ENCODE results near the gene BLOC1S1. TPM values are rescaled to one million over a fixed set of nuclear protein-coding genes. Genes with fewer than 3 reads are reported as not detected.

The BLOC1S1 gene
- total RNA-seq, 2 donors from 2014 or later: 54.8 to 85.8 TPM

DNA sequence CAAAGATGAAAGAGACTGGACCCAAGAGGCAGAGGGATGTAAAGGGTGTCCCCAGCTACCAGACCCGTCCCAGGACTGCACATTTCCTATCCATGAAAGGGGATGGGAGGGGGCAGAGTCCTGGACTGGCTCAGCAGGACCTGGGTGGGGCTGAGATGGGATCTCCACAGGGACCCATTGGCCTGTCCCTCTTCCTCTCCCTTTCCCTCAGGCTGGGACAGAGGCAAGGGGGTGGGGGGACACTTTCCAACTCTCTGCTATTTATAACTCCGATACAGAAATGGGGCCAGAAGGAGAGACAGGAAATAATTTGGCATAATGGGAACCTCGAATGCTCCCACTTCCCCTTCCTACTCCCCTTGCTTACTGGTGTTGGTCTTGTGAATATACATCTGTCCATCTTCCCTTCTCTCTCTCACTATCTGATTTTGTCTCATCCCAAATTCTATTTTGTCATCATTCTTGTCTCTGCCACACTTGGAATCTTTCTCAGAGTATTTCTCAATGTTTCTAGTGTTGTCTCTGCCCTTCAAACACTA lies 7.1 kb upstream of the BLOC1S1 start:
- Mint-ChIP-seq H3K27me3 (peaks cover 26 to 40% of the 10 kb centered on the region in 2 donors), H3K4me3 (peak overlapping the region; percentile 80), H3K4me1 (ENCODE audit: low read depth in 2 of 2) (peaks cover 19 to 22% of the 10 kb centered on the region in 2 donors), H3K27ac (peak overlapping the region in 1 of 2 donors; percentile 9), H3K9me3 (no peaks in the 10 kb centered on the region), H3K36me3 (no peaks in the 10 kb centered on the region)
- DNase-seq (ENCODE audit: low spot score): no peak
- no peak for ATAC-seq

DNA sequence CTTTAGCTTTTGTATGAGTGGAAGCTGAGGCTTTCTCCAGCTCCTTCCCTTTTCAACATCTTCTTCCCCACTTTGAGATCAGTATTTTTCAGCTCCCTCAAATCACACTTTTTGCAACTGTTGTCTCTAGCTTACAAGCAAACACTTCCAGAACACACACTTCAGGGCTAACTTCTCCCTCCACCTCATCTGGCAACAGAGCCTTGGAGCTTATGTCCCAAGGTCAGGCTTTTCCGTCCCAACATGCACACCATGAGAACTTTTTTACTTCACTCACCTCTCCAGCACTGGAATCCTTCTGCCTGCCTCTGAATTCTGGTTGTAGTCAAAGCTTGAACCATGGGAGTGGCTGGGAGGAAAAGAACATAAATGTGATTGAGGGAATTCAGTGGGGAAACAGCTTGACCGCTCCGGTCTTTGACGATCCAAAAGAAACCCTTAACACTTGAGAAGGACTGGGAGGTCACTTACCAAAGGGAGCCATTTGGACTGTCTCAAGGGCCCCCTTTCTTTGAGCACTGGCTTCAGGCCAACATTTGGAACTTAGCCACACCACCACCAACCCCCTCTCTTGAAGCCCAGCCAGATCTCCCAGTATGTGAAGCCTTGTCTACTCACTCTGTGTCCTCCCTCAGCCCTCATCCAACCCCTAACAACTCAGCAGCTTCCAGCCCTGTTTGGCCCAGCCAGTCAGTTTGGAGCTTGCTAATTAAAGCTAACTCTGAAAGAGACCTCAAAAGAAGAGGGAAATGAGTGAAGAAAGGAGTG lies 3.9 kb upstream of the BLOC1S1 start:
- peaks cover 29% of the 10 kb centered on the region in 2 donors for H3K4me1 Mint-ChIP-seq (ENCODE audit: low read depth in 2 of 2)
- ATAC-seq (no peak), DNase-seq (ENCODE audit: low spot score) (no peak)
- H3K4me3 Mint-ChIP-seq: no peak overlapping the region
- no peaks in the 10 kb centered on the region for H3K9me3 Mint-ChIP-seq
- no peaks in the 10 kb centered on the region for H3K36me3 Mint-ChIP-seq
- H3K27ac Mint-ChIP-seq: no peak overlapping the region
- H3K27me3 Mint-ChIP-seq: peaks cover 22 to 36% of the 10 kb centered on the region in 2 donors

DNA sequence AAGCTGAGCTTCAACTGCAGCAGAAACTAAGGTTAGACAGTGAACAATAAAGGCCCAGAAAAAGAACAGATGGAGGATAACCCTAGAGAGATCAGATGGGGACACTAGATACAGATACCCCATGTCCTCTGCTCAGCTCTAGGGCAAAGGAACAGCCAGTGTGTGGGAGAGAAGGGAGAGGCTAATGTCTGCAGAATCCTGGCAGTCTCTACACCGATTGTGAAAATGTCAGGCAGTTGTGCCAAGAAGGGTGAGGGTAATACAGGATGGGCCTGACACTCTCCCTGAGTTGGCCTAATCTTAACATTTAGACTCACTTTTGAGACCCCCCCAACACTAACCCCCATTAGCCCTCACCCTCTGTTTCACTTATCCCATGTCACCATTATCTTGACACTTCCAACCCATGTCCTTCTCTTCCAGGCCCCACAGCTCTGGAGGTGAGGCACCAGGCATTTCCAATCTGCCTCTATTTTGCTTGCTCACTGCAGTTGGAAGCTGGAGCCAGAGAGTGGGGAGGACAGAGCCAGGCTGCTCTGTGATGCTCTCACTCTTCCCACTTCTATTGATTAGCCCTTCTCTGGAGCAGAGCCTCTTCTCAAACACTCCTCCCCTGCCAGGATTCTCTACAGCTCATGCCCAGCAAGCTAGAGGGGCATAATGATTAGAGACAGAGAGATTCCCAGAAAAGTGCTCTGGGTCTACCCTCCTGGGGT lies 3.0 kb upstream of the BLOC1S1 start:
- DNase-seq (ENCODE audit: low spot score): no peak
- Mint-ChIP-seq H3K27ac (no peak overlapping the region), H3K4me3 (no peak overlapping the region), H3K27me3 (peaks cover 20 to 32% of the 10 kb centered on the region in 2 donors), H3K36me3 (no peaks in the 10 kb centered on the region), H3K9me3 (no peaks in the 10 kb centered on the region), H3K4me1 (ENCODE audit: low read depth in 2 of 2) (peaks cover 25 to 33% of the 10 kb centered on the region in 2 donors)
- no peak for ATAC-seq

DNA sequence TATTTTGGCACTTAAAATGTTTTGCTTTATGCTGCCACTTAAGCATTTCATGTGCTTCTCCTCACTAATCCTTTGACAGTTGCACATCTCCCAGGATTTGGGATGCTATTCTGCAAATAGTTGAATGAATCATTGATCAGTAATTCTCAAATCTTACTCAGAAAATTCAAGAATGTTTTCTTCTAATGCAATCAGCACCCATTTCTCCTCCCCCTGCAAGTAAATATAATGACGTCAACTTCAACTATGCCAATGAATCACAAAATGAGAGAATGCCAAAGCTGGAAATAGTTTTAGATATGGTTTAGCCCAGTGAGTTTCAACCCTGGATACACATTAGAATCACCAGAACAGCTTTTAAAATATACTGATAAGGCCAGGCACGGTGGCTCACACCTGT lies 2.1 kb upstream of the BLOC1S1 start:
- H3K4me3 Mint-ChIP-seq: no peak overlapping the region
- peaks cover 12 to 23% of the 10 kb centered on the region in 2 donors for H3K27me3 Mint-ChIP-seq
- ATAC-seq: no peak
- H3K36me3 Mint-ChIP-seq: no peaks in the 10 kb centered on the region
- H3K9me3 Mint-ChIP-seq: no peaks in the 10 kb centered on the region
- H3K27ac Mint-ChIP-seq: no peak overlapping the region
- H3K4me1 Mint-ChIP-seq (ENCODE audit: low read depth in 2 of 2): peaks cover 21 to 33% of the 10 kb centered on the region in 2 donors
- DNase-seq (ENCODE audit: low spot score): no peak

DNA sequence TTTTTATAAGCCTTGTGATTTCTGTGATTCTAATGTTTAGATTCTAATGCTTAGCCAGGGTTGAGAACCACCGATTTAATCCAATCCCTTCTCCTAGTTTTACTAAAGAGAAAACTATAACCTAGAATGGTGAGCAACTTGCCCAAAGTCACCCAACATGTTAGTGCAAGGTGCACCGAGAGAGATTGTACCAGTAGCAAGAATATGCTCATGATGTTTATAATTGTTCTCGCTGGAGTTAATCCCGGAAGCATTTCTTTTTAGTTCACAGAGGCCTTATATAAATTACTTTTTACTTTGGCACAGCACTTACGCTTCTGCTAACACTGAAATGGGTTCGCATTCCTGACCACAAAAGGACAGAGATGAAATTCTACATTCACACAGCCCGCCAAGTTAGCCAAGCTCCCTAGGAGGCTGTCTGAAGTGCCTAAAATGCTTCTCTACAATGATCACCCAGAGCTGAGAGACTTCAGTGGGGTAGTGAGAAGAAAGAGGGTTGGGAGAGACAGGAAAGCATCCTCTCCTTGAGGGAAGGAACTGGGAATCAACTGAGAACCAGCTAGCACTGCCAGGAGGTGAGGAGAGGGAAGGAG lies 579 bp upstream of the BLOC1S1 start:
- no peak for DNase-seq (ENCODE audit: low spot score)
- Mint-ChIP-seq H3K9me3 (no peaks in the 10 kb centered on the region), H3K27ac (peak overlapping the region; percentile 93 to 97), H3K36me3 (no peaks in the 10 kb centered on the region), H3K27me3 (peaks cover 2 to 9% of the 10 kb centered on the region in 2 donors), H3K4me3 (peak overlapping the region; percentile 86), H3K4me1 (ENCODE audit: low read depth in 2 of 2) (peaks cover 15 to 32% of the 10 kb centered on the region in 2 donors)
- no peak for ATAC-seq

DNA sequence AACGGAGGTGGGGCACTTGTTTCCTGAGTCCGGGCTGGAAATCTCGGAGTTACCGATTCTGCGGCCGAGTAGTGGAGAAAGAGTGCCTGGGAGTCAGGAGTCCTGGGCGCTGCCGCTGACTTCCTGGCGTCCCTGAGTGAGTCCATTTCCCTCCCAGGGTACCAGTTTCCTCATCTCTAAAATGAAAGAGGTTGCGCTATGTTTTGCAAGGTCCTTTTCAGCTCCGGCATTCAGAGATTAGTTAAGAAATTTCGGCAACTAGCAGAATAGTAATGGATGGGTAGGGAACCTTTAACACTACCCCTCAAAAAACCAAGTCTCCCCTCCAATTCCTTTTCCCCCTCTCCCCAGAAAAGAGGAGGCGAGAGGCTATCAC lies 724 bp downstream of the BLOC1S1 start:
- Mint-ChIP-seq H3K36me3 (no peaks in the 10 kb centered on the region), H3K27ac (peak overlapping the region; percentile 93 to 97), H3K27me3 (peaks cover 2 to 8% of the 10 kb centered on the region in 2 donors), H3K4me3 (peak overlapping the region; percentile 86), H3K4me1 (ENCODE audit: low read depth in 2 of 2) (peaks cover 15 to 41% of the 10 kb centered on the region in 2 donors), H3K9me3 (no peaks in the 10 kb centered on the region)
- ATAC-seq (no peak), DNase-seq (ENCODE audit: low spot score) (no peak)

DNA sequence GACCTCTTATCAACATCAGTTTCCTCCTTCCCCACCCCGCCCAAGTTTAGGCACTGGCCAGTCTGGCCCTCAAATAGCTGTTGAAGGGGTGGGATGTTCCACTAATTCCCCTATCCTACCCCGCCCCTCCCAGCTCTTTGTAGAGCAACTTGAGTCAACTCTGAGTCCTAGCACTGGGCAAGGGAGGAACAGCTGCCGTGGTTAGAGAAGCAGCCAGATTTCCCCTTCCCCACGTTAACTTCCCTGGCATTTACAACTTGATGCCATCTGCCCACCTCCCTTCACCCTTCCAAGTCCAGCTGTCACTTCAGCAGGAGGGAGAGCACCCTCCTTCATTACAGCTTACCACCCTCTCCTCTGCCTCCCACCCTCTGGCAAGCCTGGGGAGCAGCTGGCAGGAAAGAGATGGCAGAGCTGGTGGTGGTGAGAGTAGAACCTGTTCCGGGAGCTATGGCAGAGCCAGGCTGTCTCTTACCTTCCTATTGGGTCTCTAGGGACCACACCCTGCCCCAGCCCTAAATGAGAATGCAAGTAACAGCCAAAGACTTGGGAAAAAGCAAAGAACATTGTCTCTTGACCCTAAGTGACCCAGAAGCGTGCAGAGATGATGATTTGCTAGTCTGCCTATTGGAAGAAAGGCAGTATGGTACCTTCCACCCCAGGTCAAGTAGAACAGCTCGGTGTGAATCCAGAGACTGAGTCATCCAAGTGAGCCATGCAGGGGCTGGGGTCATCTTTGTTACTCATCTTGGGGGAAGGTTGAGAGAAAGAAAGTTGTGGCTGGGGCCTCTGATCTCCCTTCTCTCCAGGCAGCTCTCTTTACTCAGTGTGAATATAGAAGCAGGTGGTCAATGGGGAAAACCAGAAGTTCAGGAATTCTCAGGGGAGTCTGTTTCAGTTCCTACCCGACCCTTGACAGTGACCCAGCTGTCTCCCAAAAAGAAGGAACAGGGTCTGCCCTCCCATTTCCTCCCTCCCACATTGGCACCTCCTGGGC lies 1.5 kb downstream of the BLOC1S1 start:
- H3K36me3 Mint-ChIP-seq: no peaks in the 10 kb centered on the region
- no peaks in the 10 kb centered on the region for H3K9me3 Mint-ChIP-seq
- peaks cover 15 to 46% of the 10 kb centered on the region in 2 donors for H3K4me1 Mint-ChIP-seq (ENCODE audit: low read depth in 2 of 2)
- peak overlapping the region; percentile 86 for H3K4me3 Mint-ChIP-seq
- H3K27me3 Mint-ChIP-seq: peaks cover 0 to under 1% of the 10 kb centered on the region in 2 donors
- DNase-seq (ENCODE audit: low spot score): no peak
- peak in 1 of 2 donors; percentile 25 for ATAC-seq
- H3K27ac Mint-ChIP-seq: peak overlapping the region; percentile 93 to 97

DNA sequence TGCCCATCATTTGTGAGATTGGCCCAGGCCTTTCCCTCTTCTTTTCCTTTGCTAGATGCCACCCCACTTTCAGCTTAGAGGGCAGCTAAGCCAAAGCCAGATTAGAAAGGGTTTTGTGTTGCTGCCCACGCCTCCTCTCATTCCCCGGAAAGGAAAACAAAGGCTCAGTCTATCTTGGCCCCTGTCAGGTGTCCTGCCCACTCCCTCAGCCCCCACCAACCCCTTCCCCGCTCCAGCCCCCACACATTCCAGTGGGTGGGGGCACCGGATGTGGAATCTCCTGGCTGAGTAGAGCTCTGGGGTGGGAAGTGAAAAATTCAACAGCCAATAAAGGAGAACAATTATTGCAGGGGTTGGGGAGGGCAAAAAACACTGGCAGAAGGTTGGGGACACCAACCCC lies 2.2 kb downstream of the BLOC1S1 start:
- Mint-ChIP-seq H3K4me3 (peak overlapping the region; percentile 86), H3K36me3 (no peaks in the 10 kb centered on the region), H3K27me3 (no peaks in the 10 kb centered on the region), H3K27ac (peak overlapping the region; percentile 10 to 97), H3K4me1 (ENCODE audit: low read depth in 2 of 2) (peaks cover 15 to 46% of the 10 kb centered on the region in 2 donors), H3K9me3 (no peaks in the 10 kb centered on the region)
- no peak for DNase-seq (ENCODE audit: low spot score)
- no peak for ATAC-seq

DNA sequence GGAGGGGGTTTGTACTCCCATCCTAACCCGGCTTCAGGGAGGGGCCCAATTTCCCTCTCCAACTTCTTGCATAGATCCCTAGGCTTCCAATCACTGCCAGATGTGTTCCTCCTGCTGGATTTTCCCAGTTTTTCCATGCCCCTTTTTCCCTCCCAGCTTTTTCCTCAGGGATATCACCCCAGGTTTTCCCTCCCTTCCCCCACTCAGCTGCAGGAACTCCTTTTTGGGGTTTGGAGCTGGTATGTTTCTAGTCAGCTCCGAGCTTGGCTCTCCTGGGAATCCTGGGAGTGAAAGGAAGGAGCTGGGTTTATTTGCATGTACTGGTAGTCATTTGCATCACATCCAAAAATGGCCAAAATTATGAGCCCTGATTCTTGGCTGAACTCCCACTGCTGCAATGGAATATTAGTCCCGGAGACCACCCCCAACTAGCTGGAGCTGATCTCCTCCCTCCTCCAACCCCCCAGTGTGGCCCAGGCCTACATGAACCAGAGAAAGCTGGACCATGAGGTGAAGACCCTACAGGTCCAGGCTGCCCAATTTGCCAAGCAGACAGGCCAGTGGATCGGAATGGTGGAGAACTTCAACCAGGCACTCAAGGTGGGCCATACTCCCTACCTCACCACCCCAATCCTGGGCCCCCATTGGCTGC lies 2.9 kb downstream of the BLOC1S1 start:
- Mint-ChIP-seq H3K4me1 (ENCODE audit: low read depth in 2 of 2) (peaks cover 15 to 46% of the 10 kb centered on the region in 2 donors), H3K27me3 (no peaks in the 10 kb centered on the region), H3K27ac (peak overlapping the region; percentile 10 to 97), H3K9me3 (no peaks in the 10 kb centered on the region), H3K4me3 (no peak overlapping the region), H3K36me3 (no peaks in the 10 kb centered on the region)
- no peak for ATAC-seq
- DNase-seq (ENCODE audit: low spot score): no peak

DNA sequence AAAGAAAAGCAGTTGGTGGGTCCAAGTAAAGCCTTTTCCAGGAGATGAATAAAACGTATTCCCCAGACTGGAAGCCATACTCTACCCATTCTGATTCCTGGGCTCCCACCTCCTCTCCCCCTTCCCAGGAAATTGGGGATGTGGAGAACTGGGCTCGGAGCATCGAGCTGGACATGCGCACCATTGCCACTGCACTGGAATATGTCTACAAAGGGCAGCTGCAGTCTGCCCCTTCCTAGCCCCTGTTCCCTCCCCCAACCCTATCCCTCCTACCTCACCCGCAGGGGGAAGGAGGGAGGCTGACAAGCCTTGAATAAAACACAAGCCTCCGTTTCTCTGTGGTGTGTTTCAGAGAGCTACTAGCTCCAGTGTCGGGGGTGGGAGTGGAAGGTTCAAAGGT lies 3.5 kb downstream of the BLOC1S1 start:
- H3K4me1 Mint-ChIP-seq (ENCODE audit: low read depth in 2 of 2): peaks cover 15 to 46% of the 10 kb centered on the region in 2 donors
- H3K27me3 Mint-ChIP-seq: no peaks in the 10 kb centered on the region
- H3K27ac Mint-ChIP-seq: no peak overlapping the region
- DNase-seq (ENCODE audit: low spot score) (no peak), ATAC-seq (no peak)
- H3K9me3 Mint-ChIP-seq: no peaks in the 10 kb centered on the region
- no peaks in the 10 kb centered on the region for H3K36me3 Mint-ChIP-seq
- no peak overlapping the region for H3K4me3 Mint-ChIP-seq

DNA sequence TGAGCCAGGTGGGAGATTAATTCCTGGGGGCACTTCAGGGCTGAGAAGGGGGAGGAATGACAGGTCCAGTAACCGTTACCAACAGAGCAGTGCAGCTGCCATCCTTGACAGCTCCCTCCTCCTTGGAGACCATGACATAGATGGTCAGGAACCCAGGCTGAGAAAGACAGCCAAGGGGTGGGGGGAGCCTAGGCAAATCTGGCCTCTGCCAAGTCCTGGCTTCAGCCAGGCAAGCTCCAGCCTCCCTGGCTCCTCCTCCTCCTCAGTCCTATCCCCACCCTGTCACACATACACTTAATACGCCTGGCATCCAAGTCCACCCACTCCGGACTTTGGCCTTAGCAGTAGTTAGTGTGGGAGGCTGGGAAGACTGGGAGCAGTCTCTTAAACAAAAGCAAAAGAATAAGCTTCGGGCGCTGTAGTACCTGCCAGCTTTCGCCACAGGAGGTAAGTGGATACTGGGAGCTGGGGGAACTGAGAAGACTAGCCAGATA lies 4.3 kb downstream of the BLOC1S1 start, which contains the start of gene RDH5:
TSS of gene RDH5 (plus strand) at position 323 of the 494 bp plus-strand sequence. CDS start 792 bp downstream, outside the sequence.
- DNase-seq (ENCODE audit: low spot score) (no peak), ATAC-seq (no peak)
- Mint-ChIP-seq H3K27me3 (no peaks in the 10 kb centered on the region), H3K4me1 (ENCODE audit: low read depth in 2 of 2) (peaks cover 20 to 51% of the 10 kb centered on the region in 2 donors), H3K4me3 (no peak within 1 kb of the TSS), H3K36me3 (no peaks in the 10 kb centered on the region), H3K27ac (peak within 1 kb of the TSS in 1 of 2 donors; percentile 29), H3K9me3 (no peaks in the 10 kb centered on the region)

DNA sequence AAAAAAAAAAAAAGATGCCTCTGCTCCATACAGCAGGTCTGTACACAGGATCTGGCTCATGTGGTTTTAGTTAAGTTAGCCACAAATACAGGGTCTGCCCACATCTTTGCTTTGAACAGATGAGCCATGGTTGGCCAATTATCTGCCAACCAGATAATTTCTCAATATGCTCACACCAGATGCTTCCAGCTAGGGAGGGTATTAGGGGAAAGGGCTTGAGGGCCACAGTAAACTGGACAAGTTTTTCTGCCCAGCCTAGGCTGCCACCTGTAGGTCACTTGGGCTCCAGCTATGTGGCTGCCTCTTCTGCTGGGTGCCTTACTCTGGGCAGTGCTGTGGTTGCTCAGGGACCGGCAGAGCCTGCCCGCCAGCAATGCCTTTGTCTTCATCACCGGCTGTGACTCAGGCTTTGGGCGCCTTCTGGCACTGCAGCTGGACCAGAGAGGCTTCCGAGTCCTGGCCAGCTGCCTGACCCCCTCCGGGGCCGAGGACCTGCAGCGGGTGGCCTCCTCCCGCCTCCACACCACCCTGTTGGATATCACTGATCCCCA lies 5.1 kb downstream of the BLOC1S1 start:
- H3K9me3 Mint-ChIP-seq: no peaks in the 10 kb centered on the region
- DNase-seq (ENCODE audit: low spot score) (peak; percentile 71), ATAC-seq (peak; percentile 45 to 72)
- H3K4me1 Mint-ChIP-seq (ENCODE audit: low read depth in 2 of 2): peaks cover 20 to 53% of the 10 kb centered on the region in 2 donors
- H3K27ac Mint-ChIP-seq: peak overlapping the region in 1 of 2 donors; percentile 29
- no peak overlapping the region for H3K4me3 Mint-ChIP-seq
- H3K36me3 Mint-ChIP-seq: no peaks in the 10 kb centered on the region
- no peaks in the 10 kb centered on the region for H3K27me3 Mint-ChIP-seq
